Upper lobe of left lung (tissue), 6 donors: ENCODE measurements around the gene TPM1. TPM values are rescaled to one million over a fixed set of nuclear protein-coding genes. Genes with fewer than 3 reads are reported as not detected.

Source experiments
- ATAC-seq, 2 donors: fragments of 200-7000 bp; cut with Tn5 transposase; one replicate each; pipeline ENCODE4 v1.9.1; 2022; ENCODE audit warnings: mild to moderate bottlenecking in 2 of 2, moderate library complexity in 2 of 2; ENCODE audit not compliant: low FRiP score in 2 of 2
- DNase-seq, 2 donors: peaks; one replicate each; pipeline ENCODE4 v3.0.0-alpha.2; 2019 to 2020
- H3K27ac ChIP-seq, 4 donors: fragments of 200-600 bp; sonication (generic); one replicate each; pipeline ENCODE4 v1.5.1; 2016 to 2019
- H3K27me3 ChIP-seq, 4 donors: fragments of 200-600 bp; sonication (generic); one replicate each; pipeline ENCODE4 v1.5.1; 2017 to 2019
- H3K36me3 ChIP-seq, 4 donors: fragments of 200-600 bp; sonication (generic); one replicate each; pipeline ENCODE4 v1.5.1; 2016 to 2019
- H3K4me1 ChIP-seq, 4 donors: fragments of 200-600 bp; sonication (generic); one replicate each; pipeline ENCODE4 v1.5.1; 2018 to 2019
- H3K4me3 ChIP-seq, 4 donors: fragments of 200-600 bp; sonication (generic); one replicate each; pipeline ENCODE4 v1.5.1; 2017 to 2019; ENCODE audit warnings: mild to moderate bottlenecking in 2 of 4, moderate library complexity in 1 of 4
- H3K9me3 ChIP-seq, 4 donors: fragments of 200-600 bp; sonication (generic); one replicate each; pipeline ENCODE4 v1.5.1; 2018 to 2019
- CTCF ChIP-seq, 6 experiments: fragments of 450-650 bp in 4 of 6; fragments of 200-600 bp in 2 of 6; sonication (generic) in 2 of 6; IDR thresholded peaks; one replicate each; pipeline ENCODE4 v1.5.1; 2016 to 2019; ENCODE audit warnings: antibody characterized with exemption in 6 of 6
- EP300 ChIP-seq, 4 donors: sonication (generic); formaldehyde crosslinking; IDR thresholded peaks; one replicate each; pipeline ENCODE4 v1.5.1; 2017; ENCODE audit warnings: antibody characterized with exemption in 4 of 4, control low read depth in 2 of 4
- POLR2A ChIP-seq, 4 donors: fragments of 450-650 bp; IDR thresholded peaks; one replicate each; pipeline ENCODE4 v1.5.1; 2016 to 2017; ENCODE audit warnings: antibody characterized with exemption in 4 of 4, mild to moderate bottlenecking in 2 of 4
- POLR2AphosphoS5 ChIP-seq, 2 donors: sonication (generic); formaldehyde crosslinking; IDR thresholded peaks; one replicate each; pipeline ENCODE4 v1.5.1; 2017; ENCODE audit warnings: antibody characterized with exemption in 2 of 2
- WGBS, 2 donors: methylation state at CpG; one replicate each; pipeline ENCODE4 v1.1.5; 2017 to 2018; 5-methylcytosine and 5-hydroxymethylcytosine counted together
- total RNA-seq, 6 donors: library from RNA; depleted of rRNA in 4 of 6; stranded (reverse); fragments of >200 nt in 4 of 6; gene quantifications; one replicate each; pipeline versions ENCODE4 v1.1.0 to v1.2.1, GENCODE V29; 2016 to 2021
- donor health status: DM: no; HTN: no; CAD: no; lungs with moderate emphysema.
- donor health status: DM: no; HTN: yes; CAD: no; lungs with severe emphysema.

The TPM1 gene
- total RNA-seq, 6 donors from 2014 or later, result 144 to 343 (median 254) TPM

- peaks cover 0 to 69% (median 24%) of the 10 kb centered on the region in 4 donors for H3K36me3 ChIP-seq
- 95 to 100% methylated on average over 3 of the region's 3 CpGs for WGBS, 2 donors
Observed at GRCh38 chr15:63069616-63070090, 27.1 kb downstream of the TPM1 start.

DNA sequence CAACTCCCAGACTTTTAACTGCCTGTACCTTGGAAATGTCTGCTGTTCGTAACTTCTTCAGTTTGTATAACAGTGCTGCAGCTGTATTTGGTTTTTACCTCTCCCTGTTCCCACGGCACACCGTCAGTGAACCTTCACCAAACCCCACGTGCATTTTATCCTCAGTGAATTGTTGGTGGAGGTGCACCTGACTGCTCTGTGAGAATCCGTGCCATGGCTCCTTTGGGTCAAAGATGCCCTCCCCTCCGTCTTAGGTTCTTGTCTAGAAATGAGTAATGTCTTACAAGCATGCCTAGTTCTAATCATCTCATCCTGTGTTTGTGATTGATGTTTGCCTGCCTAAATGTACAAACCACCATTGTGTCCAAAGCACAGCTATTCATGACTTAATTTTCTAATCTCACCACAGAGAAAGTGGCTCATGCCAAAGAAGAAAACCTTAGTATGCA is 28.2 kb downstream of the TPM1 start:
- H3K36me3 ChIP-seq, result peaks cover 0 to 60% (median 19%) of the 10 kb centered on the region in 4 donors
- ATAC-seq (no peak), DNase-seq (no peak)
- H3K4me3 ChIP-seq, result no peak overlapping the region
- no peaks in the 10 kb centered on the region for H3K9me3 ChIP-seq
- peaks cover 0 to 7% (median 4%) of the 10 kb centered on the region in 4 donors for H3K4me1 ChIP-seq
- no peak overlapping the region for H3K27ac ChIP-seq
- WGBS, 2 donors, result 91% methylated on average over 6 of the region's 6 CpGs
- no peaks in the 10 kb centered on the region for H3K27me3 ChIP-seq
- TF ChIP-seq POLR2AphosphoS5 (IDR thresholded peaks at IDR 0.05) (no peak), CTCF (IDR thresholded peaks at IDR 0.05) (no peak), EP300 (IDR thresholded peaks at IDR 0.05) (no peak)

More at GRCh38 chr15:63069616-63070090, 27.1 kb downstream of the TPM1 start:
- DNase-seq (no peak), ATAC-seq (no peak)
- Histone ChIP-seq H3K27me3 (no peaks in the 10 kb centered on the region), H3K4me3 (no peak overlapping the region), H3K27ac (no peak overlapping the region), H3K4me1 (peaks cover 0 to 3% (median 1%) of the 10 kb centered on the region in 4 donors), H3K9me3 (no peaks in the 10 kb centered on the region)
- TF ChIP-seq EP300 (IDR thresholded peaks at IDR 0.05), result no peak

- ATAC-seq (no peak), DNase-seq (no peak)
- no peak for TF ChIP-seq CTCF (IDR thresholded peaks at IDR 0.05)
- TF ChIP-seq POLR2A (IDR thresholded peaks at IDR 0.05), result no peak
- no peak for TF ChIP-seq EP300 (IDR thresholded peaks at IDR 0.05)
- TF ChIP-seq POLR2AphosphoS5 (IDR thresholded peaks at IDR 0.05), result no peak
- peak overlapping the region in 1 of 4 donors; percentile 7 for H3K27ac ChIP-seq
- H3K4me1 ChIP-seq, result peaks cover 0 to 12% (median 9%) of the 10 kb centered on the region in 4 donors
- H3K9me3 ChIP-seq, result no peaks in the 10 kb centered on the region
- peaks cover 0 to 53% (median 18%) of the 10 kb centered on the region in 4 donors for H3K36me3 ChIP-seq
- no peaks in the 10 kb centered on the region for H3K27me3 ChIP-seq
- H3K4me3 ChIP-seq, result no peak overlapping the region
- WGBS, 2 donors, result 77 to 80% methylated on average over 8 of the region's 8 CpGs
Observed at GRCh38 chr15:63071288-63071909, 28.9 kb downstream of the TPM1 start.

DNA sequence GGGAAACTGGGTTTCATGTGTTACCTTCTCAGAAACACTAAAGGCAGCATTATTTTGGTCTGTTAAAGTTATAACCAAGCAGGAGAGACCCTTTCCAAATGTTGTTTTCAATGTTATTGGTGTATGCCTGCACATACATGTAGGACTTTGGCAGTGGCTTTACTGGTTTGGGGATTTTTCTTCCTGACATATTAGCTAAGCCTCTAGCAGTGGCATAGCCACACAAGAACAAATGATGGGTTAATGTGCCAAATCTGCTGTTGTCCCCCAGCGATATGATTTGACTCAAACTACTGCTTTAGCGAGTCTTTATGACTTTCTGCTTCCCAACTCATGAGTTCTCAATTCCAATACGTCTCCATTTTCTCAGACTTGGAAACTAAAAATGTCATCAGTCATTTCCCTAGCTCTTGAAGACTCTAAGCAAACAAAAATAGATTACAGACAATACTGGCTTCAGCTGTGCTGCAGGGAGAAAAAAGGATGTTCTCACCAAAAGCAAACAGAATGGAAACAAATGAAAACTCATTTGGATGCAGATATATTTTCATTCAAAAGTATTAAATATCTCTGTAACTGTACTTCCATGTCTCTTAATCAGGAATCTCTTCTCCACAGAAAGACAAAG is 29.6 kb downstream of the TPM1 start:
- DNase-seq (no peak), ATAC-seq (no peak)
- no peaks in the 10 kb centered on the region for H3K9me3 ChIP-seq
- no peaks in the 10 kb centered on the region for H3K27me3 ChIP-seq
- H3K36me3 ChIP-seq, result peaks cover 0 to 46% (median 16%) of the 10 kb centered on the region in 4 donors
- H3K27ac ChIP-seq, result no peak overlapping the region
- 72 to 86% methylated on average over 3 of the region's 3 CpGs for WGBS, 2 donors
- no peak overlapping the region for H3K4me3 ChIP-seq
- TF ChIP-seq EP300 (IDR thresholded peaks at IDR 0.05) (no peak), CTCF (IDR thresholded peaks at IDR 0.05) (no peak), POLR2A (IDR thresholded peaks at IDR 0.05) (no peak), POLR2AphosphoS5 (IDR thresholded peaks at IDR 0.05) (no peak)
- peaks cover 0 to 12% (median 9%) of the 10 kb centered on the region in 4 donors for H3K4me1 ChIP-seq

- Histone ChIP-seq H3K9me3 (no peaks in the 10 kb centered on the region), H3K36me3 (peaks cover 0 to 39% (median 14%) of the 10 kb centered on the region in 4 donors), H3K4me1 (peaks cover 0 to 12% (median 9%) of the 10 kb centered on the region in 4 donors), H3K27me3 (no peaks in the 10 kb centered on the region), H3K4me3 (no peak overlapping the region), H3K27ac (no peak overlapping the region)
- no peak for DNase-seq
- TF ChIP-seq CTCF (IDR thresholded peaks at IDR 0.05) (no peak), POLR2AphosphoS5 (IDR thresholded peaks at IDR 0.05) (no peak), EP300 (IDR thresholded peaks at IDR 0.05) (no peak), POLR2A (IDR thresholded peaks at IDR 0.05) (no peak)
- ATAC-seq, result no peak
- 85 to 89% methylated on average over 8 to 9 of the region's 9 CpGs for WGBS, 2 donors
Observed at GRCh38 chr15:63072809-63073277, 30.3 kb downstream of the TPM1 start.
